Neuron (in vitro differentiated cells): Measurements from ENCODE around the gene RNF215.

ENCODE experiments used
- H2AFZ ChIP-seq: one replicate; pipeline ENCODE4 v1.6.1; 2013; ENCODE audit warnings: low read depth, mild to moderate bottlenecking, inconsistent platforms, low read length, moderate library complexity
- H3K27me3 ChIP-seq: one replicate; pipeline ENCODE4 v1.6.1; 2013; ENCODE audit warnings: low read length; ENCODE audit not compliant: insufficient read depth
- H3K36me3 ChIP-seq: one replicate; pipeline ENCODE4 v1.6.1; 2013; ENCODE audit warnings: low read length; ENCODE audit not compliant: insufficient read depth
- H3K4me1 ChIP-seq: one replicate; pipeline ENCODE4 v1.6.1; 2013; ENCODE audit warnings: low read length; ENCODE audit not compliant: insufficient read depth
- H3K4me3 ChIP-seq: 2 replicates; pipeline ENCODE4 v1.5.1; 2013; ENCODE audit warnings: mild to moderate bottlenecking, low read length, moderate library complexity
- H3K9me3 ChIP-seq: one replicate; pipeline ENCODE4 v1.6.1; 2013; ENCODE audit warnings: low read length

Gene RNF215

GRCh38 chr22:30386960-30387827 is at the start of gene RNF215:
TSS of gene RNF215 (minus strand) at chr22:30387411. CDS start at chr22:30387313, 98 bp downstream.
- peak within 1 kb of the TSS; percentile 39 for H2AFZ ChIP-seq
- peak within 1 kb of the TSS; percentile 60 for H3K4me3 ChIP-seq
- peaks cover 7% of the 10 kb centered on the region for H3K4me1 ChIP-seq
- no peaks in the 10 kb centered on the region for H3K27me3 ChIP-seq
- no peaks in the 10 kb centered on the region for H3K9me3 ChIP-seq
- H3K36me3 ChIP-seq = peaks cover 9% of the 10 kb centered on the region

GRCh38 chr22:30436196-30436595 is 49.0 kb upstream of the RNF215 start:
- Histone ChIP-seq H3K27me3 (no peaks in the 10 kb centered on the region), H3K36me3 (no peaks in the 10 kb centered on the region), H3K9me3 (peaks cover 2% of the 10 kb centered on the region), H3K4me1 (no peaks in the 10 kb centered on the region), H3K4me3 (no peak overlapping the region), H2AFZ (no peak overlapping the region)

GRCh38 chr22:30435674-30436126 is 48.5 kb upstream of the RNF215 start:
- H3K4me1 ChIP-seq = no peaks in the 10 kb centered on the region
- H3K4me3 ChIP-seq = no peak overlapping the region
- no peaks in the 10 kb centered on the region for H3K36me3 ChIP-seq
- H3K9me3 ChIP-seq = peaks cover 2% of the 10 kb centered on the region
- H3K27me3 ChIP-seq = no peaks in the 10 kb centered on the region
- peak overlapping the region; percentile 20 for H2AFZ ChIP-seq

GRCh38 chr22:30434843-30435242 is 47.6 kb upstream of the RNF215 start:
- Histone ChIP-seq H3K9me3 (peaks cover 2% of the 10 kb centered on the region), H3K27me3 (no peaks in the 10 kb centered on the region), H3K4me3 (no peak overlapping the region), H3K36me3 (no peaks in the 10 kb centered on the region), H3K4me1 (no peaks in the 10 kb centered on the region), H2AFZ (no peak overlapping the region)

GRCh38 chr22:30433773-30434172 is 46.6 kb upstream of the RNF215 start:
- no peaks in the 10 kb centered on the region for H3K36me3 ChIP-seq

GRCh38 chr22:30433227-30433626 is 46.0 kb upstream of the RNF215 start:
- Histone ChIP-seq H3K36me3 (no peaks in the 10 kb centered on the region), H3K9me3 (peaks cover 2% of the 10 kb centered on the region), H3K4me3 (no peak overlapping the region), H2AFZ (no peak overlapping the region), H3K4me1 (no peaks in the 10 kb centered on the region), H3K27me3 (no peaks in the 10 kb centered on the region)

More at GRCh38 chr22:30433773-30434172, 46.6 kb upstream of the RNF215 start:
- Histone ChIP-seq H2AFZ (no peak overlapping the region), H3K27me3 (no peaks in the 10 kb centered on the region), H3K4me1 (no peaks in the 10 kb centered on the region), H3K9me3 (peaks cover 2% of the 10 kb centered on the region), H3K4me3 (no peak overlapping the region)

- Histone ChIP-seq H3K4me1 (no peaks in the 10 kb centered on the region), H3K27me3 (no peaks in the 10 kb centered on the region)
Observed at GRCh38 chr22:30432520-30432919, 45.3 kb upstream of the RNF215 start.

GRCh38 chr22:30432096-30432495 is 44.9 kb upstream of the RNF215 start:
- H3K4me3 ChIP-seq = no peak overlapping the region
- H3K4me1 ChIP-seq = no peaks in the 10 kb centered on the region
- no peaks in the 10 kb centered on the region for H3K36me3 ChIP-seq
- H2AFZ ChIP-seq = no peak overlapping the region
- H3K9me3 ChIP-seq = peaks cover 2% of the 10 kb centered on the region
- no peaks in the 10 kb centered on the region for H3K27me3 ChIP-seq

More at GRCh38 chr22:30432520-30432919, 45.3 kb upstream of the RNF215 start:
- no peak overlapping the region for H3K4me3 ChIP-seq
- H2AFZ ChIP-seq = no peak overlapping the region
- peaks cover 2% of the 10 kb centered on the region for H3K9me3 ChIP-seq
- no peaks in the 10 kb centered on the region for H3K36me3 ChIP-seq

- Histone ChIP-seq H3K27me3 (no peaks in the 10 kb centered on the region), H3K4me1 (no peaks in the 10 kb centered on the region), H3K36me3 (no peaks in the 10 kb centered on the region), H2AFZ (no peak overlapping the region), H3K9me3 (peaks cover 2% of the 10 kb centered on the region), H3K4me3 (no peak overlapping the region)
Observed at GRCh38 chr22:30430933-30431332, 43.7 kb upstream of the RNF215 start.

GRCh38 chr22:30429887-30430286 is 42.7 kb upstream of the RNF215 start:
- no peaks in the 10 kb centered on the region for H3K4me1 ChIP-seq
- no peaks in the 10 kb centered on the region for H3K9me3 ChIP-seq
- no peak overlapping the region for H2AFZ ChIP-seq
- no peak overlapping the region for H3K4me3 ChIP-seq
- no peaks in the 10 kb centered on the region for H3K27me3 ChIP-seq
- no peaks in the 10 kb centered on the region for H3K36me3 ChIP-seq

- no peak overlapping the region for H3K4me3 ChIP-seq
- H3K4me1 ChIP-seq = peaks cover 9% of the 10 kb centered on the region
- H3K9me3 ChIP-seq = no peaks in the 10 kb centered on the region
- no peaks in the 10 kb centered on the region for H3K27me3 ChIP-seq
- H3K36me3 ChIP-seq = no peaks in the 10 kb centered on the region
- H2AFZ ChIP-seq = no peak overlapping the region
Observed at GRCh38 chr22:30427871-30428270, 40.7 kb upstream of the RNF215 start.

- Histone ChIP-seq H3K36me3 (no peaks in the 10 kb centered on the region), H2AFZ (no peak overlapping the region), H3K9me3 (no peaks in the 10 kb centered on the region), H3K4me1 (peaks cover 21% of the 10 kb centered on the region), H3K27me3 (no peaks in the 10 kb centered on the region), H3K4me3 (peak overlapping the region; percentile 67)
Observed at GRCh38 chr22:30426388-30427353, 39.5 kb upstream of the RNF215 start.
